ENCODE data around the gene ADAM17.

Gene ADAM17

GRCh38 chr2:9492927-9493326, 62.7 kb downstream of the ADAM17 start:
- Histone ChIP-seq H3K56ac (ENCODE audit: low read length) (no peak overlapping the region), H3K4ac (ENCODE audit: low read depth, low read length) (no peak overlapping the region), H3K9ac (ENCODE audit: low read length) (no peak overlapping the region), H3K4me3 (ENCODE audit: low read length) (no peak overlapping the region), H3K4me2 (ENCODE audit: low read length) (no peak overlapping the region), H4K8ac (ENCODE audit: low read depth, low read length) (no peak overlapping the region), H3K27ac (ENCODE audit: low read depth, low read length) (no peak overlapping the region), H3K27me3 (ENCODE audit: insufficient read depth, low read length, poor library complexity) (no peaks in the 10 kb centered on the region), H3K79me1 (ENCODE audit: low read length) (no peaks in the 10 kb centered on the region), H3K18ac (ENCODE audit: low read length) (no peak overlapping the region), H2BK15ac (replicated peaks; ENCODE audit: low read depth) (no peak overlapping the region), H4K5ac (ENCODE audit: low read length) (no peak overlapping the region), H3K79me2 (ENCODE audit: control insufficient read depth, insufficient read depth, low read length) (no peaks in the 10 kb centered on the region), H2BK5ac (ENCODE audit: low read length) (no peak overlapping the region), H3K23ac (ENCODE audit: low read length) (no peak overlapping the region), H3K36me3 (ENCODE audit: control insufficient read depth, insufficient read depth, low read length) (peaks cover 15% of the 10 kb centered on the region), H2BK120ac (ENCODE audit: low read depth, low read length) (no peak overlapping the region), H2AK5ac (ENCODE audit: low read length) (no peak overlapping the region), H3K4me1 (ENCODE audit: control insufficient read depth, low read depth, low read length) (no peaks in the 10 kb centered on the region)
- WGBS (ENCODE audit: extremely low coverage, insufficient coverage, low lambda C conversion rate), result no CpG with 5 or more reads among the region's 2 CpGs
- DNase-seq, result no peak

DNA sequence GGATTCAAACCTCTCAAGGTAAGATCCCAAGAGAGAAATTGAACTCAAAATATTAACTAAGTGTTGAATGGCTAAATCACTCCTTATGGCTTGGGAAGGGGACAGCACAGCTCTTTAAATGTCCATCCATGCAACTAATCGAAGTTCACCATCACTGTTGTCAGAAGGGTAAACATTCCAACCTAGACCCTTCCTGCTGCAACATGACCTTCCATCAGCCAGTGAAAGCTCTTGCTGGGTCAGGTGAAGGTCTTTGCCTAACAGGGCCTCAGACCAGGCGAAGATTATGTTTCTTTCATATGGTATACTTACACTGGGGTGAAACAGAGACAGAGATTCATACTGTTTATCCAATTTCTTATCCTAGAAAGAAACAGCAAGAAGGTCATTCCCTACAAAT, 64.8 kb downstream of the ADAM17 start:
- no peak overlapping the region for H3K4me3 ChIP-seq (ENCODE audit: low read length)

GRCh38 chr2:9488583-9489547, 66.8 kb downstream of the ADAM17 start:
- no peaks in the 10 kb centered on the region for H3K4me1 ChIP-seq (ENCODE audit: control insufficient read depth, low read depth, low read length)
- H2BK15ac ChIP-seq (replicated peaks; ENCODE audit: low read depth), result no peak overlapping the region
- no peaks in the 10 kb centered on the region for H3K79me2 ChIP-seq (ENCODE audit: control insufficient read depth, insufficient read depth, low read length)
- H2BK120ac ChIP-seq (ENCODE audit: low read depth, low read length), result no peak overlapping the region
- H3K18ac ChIP-seq (ENCODE audit: low read length), result no peak overlapping the region
- no peak overlapping the region for H3K27ac ChIP-seq (ENCODE audit: low read depth, low read length)
- H3K9ac ChIP-seq (ENCODE audit: low read length), result no peak overlapping the region
- H3K27me3 ChIP-seq (ENCODE audit: insufficient read depth, low read length, poor library complexity), result no peaks in the 10 kb centered on the region
- H3K4ac ChIP-seq (ENCODE audit: low read depth, low read length), result no peak overlapping the region
- H3K79me1 ChIP-seq (ENCODE audit: low read length), result no peaks in the 10 kb centered on the region
- H3K4me3 ChIP-seq (ENCODE audit: low read length), result no peak overlapping the region
- DNase-seq, result no peak
- no peak overlapping the region for H2AK5ac ChIP-seq (ENCODE audit: low read length)
- H4K8ac ChIP-seq (ENCODE audit: low read depth, low read length), result no peak overlapping the region
- whole genome bisulfite sequencing (ENCODE audit: extremely low coverage, insufficient coverage, low lambda C conversion rate), result no CpG with 5 or more reads among the region's 1 CpG
- H3K56ac ChIP-seq (ENCODE audit: low read length), result no peak overlapping the region
- H3K36me3 ChIP-seq (ENCODE audit: control insufficient read depth, insufficient read depth, low read length), result peaks cover 11% of the 10 kb centered on the region
- no peak overlapping the region for H3K4me2 ChIP-seq (ENCODE audit: low read length)
- no peak overlapping the region for H2BK5ac ChIP-seq (ENCODE audit: low read length)
- no peak overlapping the region for H3K23ac ChIP-seq (ENCODE audit: low read length)
- H4K5ac ChIP-seq (ENCODE audit: low read length), result no peak overlapping the region

More for the DNA sequence above, 64.8 kb downstream of the ADAM17 start:
- Histone ChIP-seq H4K8ac (ENCODE audit: low read depth, low read length) (no peak overlapping the region), H3K4me2 (ENCODE audit: low read length) (no peak overlapping the region), H3K79me2 (ENCODE audit: control insufficient read depth, insufficient read depth, low read length) (no peaks in the 10 kb centered on the region), H4K5ac (ENCODE audit: low read length) (no peak overlapping the region), H3K27ac (ENCODE audit: low read depth, low read length) (no peak overlapping the region), H3K18ac (ENCODE audit: low read length) (no peak overlapping the region), H3K27me3 (ENCODE audit: insufficient read depth, low read length, poor library complexity) (no peaks in the 10 kb centered on the region), H3K4ac (ENCODE audit: low read depth, low read length) (no peak overlapping the region), H2BK5ac (ENCODE audit: low read length) (no peak overlapping the region), H3K23ac (ENCODE audit: low read length) (no peak overlapping the region), H3K36me3 (ENCODE audit: control insufficient read depth, insufficient read depth, low read length) (peaks cover 13% of the 10 kb centered on the region), H2BK15ac (replicated peaks; ENCODE audit: low read depth) (no peak overlapping the region), H3K79me1 (ENCODE audit: low read length) (no peaks in the 10 kb centered on the region), H2AK5ac (ENCODE audit: low read length) (no peak overlapping the region), H3K4me1 (ENCODE audit: control insufficient read depth, low read depth, low read length) (no peaks in the 10 kb centered on the region), H3K9ac (ENCODE audit: low read length) (no peak overlapping the region), H3K56ac (ENCODE audit: low read length) (no peak overlapping the region), H2BK120ac (ENCODE audit: low read depth, low read length) (no peak overlapping the region)
- no peak for DNase-seq
- WGBS (ENCODE audit: extremely low coverage, insufficient coverage, low lambda C conversion rate), result no CpG with 5 or more reads among the region's 2 CpGs

- Histone ChIP-seq H3K79me1 (ENCODE audit: low read length) (no peaks in the 10 kb centered on the region), H3K56ac (ENCODE audit: low read length) (no peak overlapping the region), H3K27ac (ENCODE audit: low read depth, low read length) (no peak overlapping the region), H3K23ac (ENCODE audit: low read length) (no peak overlapping the region), H4K5ac (ENCODE audit: low read length) (no peak overlapping the region), H2AK5ac (ENCODE audit: low read length) (no peak overlapping the region), H2BK5ac (ENCODE audit: low read length) (no peak overlapping the region), H3K4me2 (ENCODE audit: low read length) (no peak overlapping the region), H4K8ac (ENCODE audit: low read depth, low read length) (no peak overlapping the region), H3K4me1 (ENCODE audit: control insufficient read depth, low read depth, low read length) (no peaks in the 10 kb centered on the region), H3K4me3 (ENCODE audit: low read length) (no peak overlapping the region), H2BK15ac (replicated peaks; ENCODE audit: low read depth) (no peak overlapping the region), H3K79me2 (ENCODE audit: control insufficient read depth, insufficient read depth, low read length) (no peaks in the 10 kb centered on the region), H3K9ac (ENCODE audit: low read length) (no peak overlapping the region), H3K36me3 (ENCODE audit: control insufficient read depth, insufficient read depth, low read length) (no peaks in the 10 kb centered on the region), H3K18ac (ENCODE audit: low read length) (no peak overlapping the region), H3K27me3 (ENCODE audit: insufficient read depth, low read length, poor library complexity) (no peaks in the 10 kb centered on the region), H2BK120ac (ENCODE audit: low read depth, low read length) (no peak overlapping the region), H3K4ac (ENCODE audit: low read depth, low read length) (no peak overlapping the region)
- no CpG with 5 or more reads among the region's 5 CpGs for WGBS (ENCODE audit: extremely low coverage, insufficient coverage, low lambda C conversion rate)
- DNase-seq, result no peak
These were observed 71.1 kb downstream of the ADAM17 start for GRCh38 chr2:9484533-9484932.

- Histone ChIP-seq H3K56ac (ENCODE audit: low read length) (no peak overlapping the region), H3K79me2 (ENCODE audit: control insufficient read depth, insufficient read depth, low read length) (no peaks in the 10 kb centered on the region), H3K18ac (ENCODE audit: low read length) (no peak overlapping the region), H2AK5ac (ENCODE audit: low read length) (no peak overlapping the region), H3K23ac (ENCODE audit: low read length) (no peak overlapping the region), H3K9ac (ENCODE audit: low read length) (no peak overlapping the region), H3K27ac (ENCODE audit: low read depth, low read length) (no peak overlapping the region), H3K27me3 (ENCODE audit: insufficient read depth, low read length, poor library complexity) (no peaks in the 10 kb centered on the region), H2BK15ac (replicated peaks; ENCODE audit: low read depth) (no peak overlapping the region), H3K4me2 (ENCODE audit: low read length) (no peak overlapping the region), H3K4ac (ENCODE audit: low read depth, low read length) (no peak overlapping the region), H4K5ac (ENCODE audit: low read length) (no peak overlapping the region), H2BK120ac (ENCODE audit: low read depth, low read length) (no peak overlapping the region), H3K4me3 (ENCODE audit: low read length) (no peak overlapping the region), H3K79me1 (ENCODE audit: low read length) (no peaks in the 10 kb centered on the region), H2BK5ac (ENCODE audit: low read length) (no peak overlapping the region), H4K8ac (ENCODE audit: low read depth, low read length) (no peak overlapping the region), H3K4me1 (ENCODE audit: control insufficient read depth, low read depth, low read length) (no peaks in the 10 kb centered on the region), H3K36me3 (ENCODE audit: control insufficient read depth, insufficient read depth, low read length) (no peaks in the 10 kb centered on the region)
- DNase-seq, result no peak
These were observed 72.5 kb downstream of the ADAM17 start for GRCh38 chr2:9483107-9483506.

- Histone ChIP-seq H3K4me3 (ENCODE audit: low read length) (no peak overlapping the region), H3K23ac (ENCODE audit: low read length) (no peak overlapping the region), H2BK5ac (ENCODE audit: low read length) (no peak overlapping the region), H3K4me1 (ENCODE audit: control insufficient read depth, low read depth, low read length) (no peaks in the 10 kb centered on the region), H4K8ac (ENCODE audit: low read depth, low read length) (no peak overlapping the region), H2BK120ac (ENCODE audit: low read depth, low read length) (no peak overlapping the region), H2BK15ac (replicated peaks; ENCODE audit: low read depth) (no peak overlapping the region), H3K18ac (ENCODE audit: low read length) (no peak overlapping the region), H4K5ac (ENCODE audit: low read length) (no peak overlapping the region), H3K9ac (ENCODE audit: low read length) (no peak overlapping the region), H3K4ac (ENCODE audit: low read depth, low read length) (no peak overlapping the region), H3K36me3 (ENCODE audit: control insufficient read depth, insufficient read depth, low read length) (no peaks in the 10 kb centered on the region), H3K56ac (ENCODE audit: low read length) (no peak overlapping the region), H3K27me3 (ENCODE audit: insufficient read depth, low read length, poor library complexity) (no peaks in the 10 kb centered on the region), H3K79me2 (ENCODE audit: control insufficient read depth, insufficient read depth, low read length) (no peaks in the 10 kb centered on the region), H3K79me1 (ENCODE audit: low read length) (no peaks in the 10 kb centered on the region), H3K4me2 (ENCODE audit: low read length) (no peak overlapping the region), H3K27ac (ENCODE audit: low read depth, low read length) (no peak overlapping the region), H2AK5ac (ENCODE audit: low read length) (no peak overlapping the region)
- DNase-seq, result no peak
- no CpG with 5 or more reads among the region's 4 CpGs for WGBS (ENCODE audit: extremely low coverage, insufficient coverage, low lambda C conversion rate)
These were observed 75.5 kb downstream of the ADAM17 start for GRCh38 chr2:9480157-9480556.

All from mesendoderm (in vitro differentiated cells).